ENCODE data around the gene ACSS1.
"Not testable (repeated sequence)": the region's sequence is repeated elsewhere in the genome, so short reads cannot be mapped to it uniquely, and the experiment has no call there.

The ACSS1 gene

DNA sequence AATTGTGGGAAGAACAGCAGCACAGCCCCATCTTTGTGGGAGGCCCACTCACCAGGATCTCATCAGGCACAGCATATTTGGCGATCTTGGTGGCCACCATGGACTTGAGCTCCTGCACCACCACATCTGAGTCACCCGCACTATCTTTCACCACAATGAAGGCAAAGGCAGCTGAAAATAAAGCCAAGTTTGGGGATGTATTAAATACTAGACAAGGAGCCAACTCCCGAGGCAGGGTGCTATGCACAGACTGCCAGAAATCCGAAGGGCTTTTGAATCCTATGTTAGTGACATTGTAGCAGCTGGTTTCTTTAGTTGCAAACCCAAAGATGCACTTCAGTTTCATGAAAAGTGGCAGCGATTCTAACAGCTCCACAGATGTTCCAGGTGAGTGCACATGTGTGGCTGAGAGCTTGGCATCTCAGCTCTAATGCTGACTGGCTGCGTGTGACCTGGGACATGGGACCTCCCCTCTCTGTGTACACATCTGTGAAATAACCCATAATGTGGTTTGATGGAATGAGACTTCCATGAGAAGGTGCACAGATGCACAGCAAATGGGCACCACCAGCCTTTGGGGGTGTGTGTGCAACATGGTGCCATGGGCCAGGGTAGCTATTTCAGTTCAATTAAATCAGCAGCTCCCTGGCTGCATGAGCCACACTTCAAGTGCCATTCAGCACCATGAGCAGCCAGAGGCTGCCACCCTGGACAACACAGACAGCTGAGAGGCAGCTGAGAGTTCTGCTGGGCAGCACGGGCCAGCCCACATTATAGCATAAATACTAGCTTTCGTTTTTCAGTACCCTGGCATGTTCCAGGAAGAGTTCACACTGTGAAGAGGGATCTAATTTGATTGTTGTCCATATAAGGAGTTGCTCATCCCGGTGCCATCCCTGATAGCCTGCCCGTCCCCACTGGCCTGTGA is 48.5 kb downstream of the ACSS1 start:
- no peak for DNase-seq

DNA sequence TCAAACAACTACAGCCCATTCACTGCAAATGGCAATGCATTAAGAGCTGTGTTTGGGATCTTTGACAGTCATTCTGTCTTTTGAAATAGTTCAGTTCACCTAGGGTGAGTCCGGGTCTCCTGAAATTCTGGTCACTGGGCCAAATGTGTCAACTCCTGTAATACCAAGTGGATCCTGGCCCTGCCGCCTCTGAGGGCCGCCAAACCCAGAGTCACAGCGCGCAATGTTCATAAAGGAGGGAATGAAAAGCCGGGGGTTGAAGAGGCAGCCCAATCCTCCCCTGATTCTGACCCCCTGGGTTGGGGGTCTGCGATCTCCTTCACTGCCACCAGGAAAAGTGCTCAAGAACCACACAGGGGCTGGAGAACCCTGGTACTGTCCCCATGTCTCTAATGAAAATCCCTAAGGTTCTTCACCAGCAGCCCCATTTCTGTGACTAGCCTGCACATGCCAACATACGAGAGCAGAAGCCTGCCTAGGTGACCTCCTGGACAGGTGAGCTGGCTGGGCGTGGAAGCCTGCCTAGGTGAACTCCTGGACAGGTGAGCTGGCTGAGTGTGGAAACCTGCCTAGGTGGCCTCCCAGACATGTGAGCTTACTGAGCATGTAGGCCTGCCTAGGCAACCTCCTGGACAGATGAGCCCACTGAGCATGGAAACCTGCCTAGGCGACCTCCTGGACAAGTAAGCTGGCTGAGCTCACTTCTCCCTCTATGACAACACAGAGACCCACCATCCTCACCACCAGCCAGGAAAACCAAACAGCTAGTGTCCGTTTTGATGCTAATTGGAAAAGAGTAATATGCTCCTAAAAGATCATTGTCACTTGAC is 49.3 kb downstream of the ACSS1 start:
- no peak for DNase-seq

DNA sequence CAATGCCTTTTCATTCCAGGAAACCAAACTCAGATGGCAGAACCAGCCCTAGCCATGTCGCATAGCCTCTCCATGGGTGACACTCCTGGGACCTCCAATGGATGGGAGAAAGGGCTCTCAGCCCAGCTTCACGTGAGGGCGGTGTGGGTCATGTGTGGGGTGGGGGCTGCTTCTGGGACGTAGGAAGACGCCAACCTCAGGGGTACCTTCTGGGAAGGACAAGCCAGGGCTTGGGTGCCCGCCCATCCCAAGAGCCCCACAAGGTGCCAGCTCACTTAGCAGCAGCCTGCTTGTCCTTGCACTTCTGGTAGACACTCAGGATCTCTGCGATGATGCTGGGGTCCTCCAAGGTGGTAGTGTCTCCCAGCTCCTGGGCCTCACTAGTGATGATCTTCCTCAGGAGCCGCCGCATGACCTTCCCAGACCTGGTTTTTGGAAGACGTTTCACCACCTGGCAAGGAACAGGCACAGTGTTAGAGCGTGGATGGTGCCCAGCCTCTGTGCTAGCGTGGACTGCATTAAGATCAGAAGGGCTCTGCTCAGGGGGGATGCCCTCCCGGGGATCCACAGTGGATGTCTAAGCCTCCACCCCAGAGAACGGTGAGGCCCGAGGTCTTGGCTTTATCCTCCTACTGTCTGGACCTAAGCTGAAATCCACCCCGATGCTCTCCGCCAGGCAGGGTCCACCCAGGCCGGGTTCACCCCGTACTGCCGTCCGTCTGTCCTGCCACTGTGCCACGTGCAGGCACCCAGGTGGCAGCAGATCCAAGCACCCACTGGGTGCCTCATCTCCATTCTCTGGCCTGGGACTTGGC is 50.2 kb downstream of the ACSS1 start:
- DNase-seq, result no peak

DNA sequence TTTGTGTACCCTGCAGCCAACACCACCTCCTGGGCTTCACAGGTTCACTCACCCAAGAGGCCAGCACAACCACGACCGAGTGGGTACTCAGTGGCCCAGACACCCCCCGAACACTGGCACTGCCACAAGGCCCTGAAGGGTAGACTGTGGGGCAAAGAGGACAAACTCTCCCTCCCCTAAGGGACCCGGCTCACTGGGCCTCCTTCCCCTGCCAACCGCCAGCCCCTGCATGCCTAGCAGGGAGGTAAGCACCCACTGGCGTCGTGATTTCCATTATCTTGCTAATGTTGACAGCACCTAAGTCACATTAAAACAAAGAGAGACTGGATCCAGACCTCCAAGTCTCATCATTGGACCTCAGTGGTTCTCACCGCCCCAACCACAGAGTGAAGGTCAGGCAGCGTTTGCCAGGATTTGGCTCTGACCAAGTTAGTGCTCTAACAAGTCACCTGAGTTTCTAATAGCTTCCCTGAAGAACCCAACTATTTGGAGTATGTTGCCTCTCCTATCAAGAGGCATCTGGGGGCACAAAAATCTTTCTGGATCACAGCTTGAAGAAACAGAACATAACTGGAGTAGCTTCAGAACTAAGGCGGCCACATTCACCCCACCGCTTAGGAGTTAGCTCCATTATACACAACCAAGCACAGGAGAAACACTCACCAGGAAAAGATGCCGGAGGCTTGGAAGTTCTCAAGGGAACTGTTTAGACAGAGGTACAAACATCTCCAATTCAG is 51.3 kb downstream of the ACSS1 start:
- no peak for DNase-seq

DNA sequence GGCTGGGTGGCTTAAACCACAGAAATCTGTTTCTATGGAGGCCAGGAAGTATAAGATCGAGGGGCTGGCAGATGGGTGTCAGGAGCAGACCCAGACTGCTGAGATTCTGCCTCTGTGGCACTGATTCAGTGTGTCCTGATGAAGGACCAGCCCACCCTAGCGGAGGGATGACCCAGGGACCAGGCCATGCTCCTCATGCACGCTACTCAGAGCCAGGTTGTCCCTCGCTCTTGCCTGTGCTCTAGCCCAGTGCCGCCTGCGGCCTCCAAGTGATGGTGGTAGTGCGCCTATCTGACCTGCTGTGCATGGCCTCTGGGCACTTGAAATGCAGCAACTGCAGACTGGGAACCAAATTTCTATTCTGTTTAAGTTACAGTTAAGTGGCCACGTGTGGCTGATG is 52.3 kb downstream of the ACSS1 start:
- DNase-seq, result no peak

DNA sequence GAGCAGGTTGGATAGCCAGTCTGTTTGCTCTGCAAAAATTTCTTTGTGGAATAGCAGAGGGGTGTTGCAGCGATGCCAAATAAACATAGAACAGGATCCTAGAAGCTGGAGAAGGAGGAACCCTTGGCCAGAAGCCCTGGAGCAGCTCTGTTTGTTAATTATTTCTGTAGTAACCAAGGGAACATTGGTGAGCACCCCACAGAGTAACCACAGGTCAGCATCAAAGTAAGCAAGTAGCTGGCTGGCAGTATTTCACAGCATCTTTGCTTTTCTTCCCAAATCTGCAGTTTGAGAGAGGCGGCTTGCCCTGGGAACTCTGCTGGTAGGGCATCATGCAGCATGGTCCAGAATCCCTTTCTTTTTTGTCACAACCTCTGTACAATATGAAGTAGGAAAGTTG is 52.7 kb downstream of the ACSS1 start:
- no peak for DNase-seq

DNA sequence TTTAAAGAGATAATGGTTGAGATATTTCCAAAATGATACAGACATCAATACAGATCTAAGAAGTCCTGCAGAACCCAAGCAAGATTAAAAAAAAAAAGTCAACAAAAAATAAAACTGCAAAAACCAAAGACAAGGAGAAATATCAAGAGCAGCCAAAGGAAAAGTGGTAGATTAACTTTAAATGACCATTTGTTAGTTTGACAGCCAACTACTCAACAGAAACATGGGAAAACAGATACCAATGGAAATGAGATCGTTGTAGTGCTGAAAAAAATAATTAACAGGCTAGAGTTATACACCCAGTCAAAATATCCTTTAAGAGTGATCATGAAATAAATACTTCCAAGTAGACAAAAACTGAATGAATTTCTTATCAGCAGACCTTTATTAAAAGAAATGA is 54.9 kb downstream of the ACSS1 start:
- no peak for DNase-seq

DNA sequence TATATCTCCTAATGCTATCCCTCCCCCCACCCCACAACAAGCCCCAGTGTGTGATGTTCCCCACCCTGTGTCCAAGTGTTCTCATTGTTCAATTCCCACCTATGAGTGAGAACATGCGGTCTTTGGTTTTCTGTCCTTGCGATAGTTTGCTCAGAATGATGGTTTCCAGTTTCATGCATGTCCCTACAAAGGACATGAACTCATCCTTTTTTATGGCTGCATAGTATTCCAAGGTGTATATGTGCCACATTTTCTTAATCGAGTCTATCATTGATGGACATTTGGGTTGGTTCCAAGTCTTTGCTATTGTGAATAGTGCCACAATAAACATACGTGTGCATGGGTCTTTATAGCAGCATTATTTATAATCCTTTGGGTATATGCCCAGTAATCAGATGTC is 56.6 kb downstream of the ACSS1 start:
- not testable (repeated sequence) for DNase-seq

DNA sequence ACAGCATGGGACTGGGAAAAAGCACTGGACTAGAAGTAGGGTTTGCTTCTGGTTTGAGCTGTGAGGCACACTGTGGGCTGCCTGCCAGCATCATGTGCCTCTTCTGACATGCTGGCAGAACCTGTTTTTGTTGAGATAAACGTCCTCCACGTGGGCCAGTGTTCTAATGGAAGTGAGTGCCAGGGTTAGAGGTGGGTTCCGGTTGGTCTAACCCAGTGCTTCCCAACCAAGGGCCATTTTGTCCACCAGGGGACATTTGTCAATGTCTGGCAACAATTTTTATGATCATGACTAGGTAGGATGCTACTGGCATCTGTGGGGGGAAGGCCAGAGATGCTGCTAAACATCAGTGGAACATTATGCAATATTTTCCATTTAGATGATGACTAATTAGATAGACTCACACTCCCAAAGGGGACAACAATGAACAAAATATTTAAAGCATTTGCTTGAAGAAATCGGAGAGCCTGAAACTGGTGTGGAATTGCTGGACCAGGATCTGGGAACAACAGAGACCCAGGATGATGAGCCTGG is 57.6 kb downstream of the ACSS1 start:
- no peak for DNase-seq

DNA sequence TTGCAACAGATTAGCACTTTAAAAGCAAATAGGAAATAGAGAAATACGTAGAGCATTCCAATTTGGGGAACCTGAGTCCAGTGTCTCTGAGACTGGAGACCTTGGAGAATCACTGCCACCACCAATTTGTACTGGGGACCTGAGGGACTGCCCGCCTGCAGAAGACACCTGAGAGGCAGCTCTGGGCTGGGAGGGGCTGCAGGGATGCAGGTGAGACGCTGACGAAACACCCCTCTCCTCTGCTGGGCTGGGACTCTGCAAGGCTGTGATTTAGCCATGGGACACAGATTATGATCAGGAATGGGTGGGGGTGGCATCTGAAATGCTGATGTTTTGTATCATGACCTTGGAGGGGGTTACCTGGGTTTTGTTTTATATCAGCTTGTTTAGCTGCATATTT is 58.4 kb downstream of the ACSS1 start:
- no peak for DNase-seq

DNA sequence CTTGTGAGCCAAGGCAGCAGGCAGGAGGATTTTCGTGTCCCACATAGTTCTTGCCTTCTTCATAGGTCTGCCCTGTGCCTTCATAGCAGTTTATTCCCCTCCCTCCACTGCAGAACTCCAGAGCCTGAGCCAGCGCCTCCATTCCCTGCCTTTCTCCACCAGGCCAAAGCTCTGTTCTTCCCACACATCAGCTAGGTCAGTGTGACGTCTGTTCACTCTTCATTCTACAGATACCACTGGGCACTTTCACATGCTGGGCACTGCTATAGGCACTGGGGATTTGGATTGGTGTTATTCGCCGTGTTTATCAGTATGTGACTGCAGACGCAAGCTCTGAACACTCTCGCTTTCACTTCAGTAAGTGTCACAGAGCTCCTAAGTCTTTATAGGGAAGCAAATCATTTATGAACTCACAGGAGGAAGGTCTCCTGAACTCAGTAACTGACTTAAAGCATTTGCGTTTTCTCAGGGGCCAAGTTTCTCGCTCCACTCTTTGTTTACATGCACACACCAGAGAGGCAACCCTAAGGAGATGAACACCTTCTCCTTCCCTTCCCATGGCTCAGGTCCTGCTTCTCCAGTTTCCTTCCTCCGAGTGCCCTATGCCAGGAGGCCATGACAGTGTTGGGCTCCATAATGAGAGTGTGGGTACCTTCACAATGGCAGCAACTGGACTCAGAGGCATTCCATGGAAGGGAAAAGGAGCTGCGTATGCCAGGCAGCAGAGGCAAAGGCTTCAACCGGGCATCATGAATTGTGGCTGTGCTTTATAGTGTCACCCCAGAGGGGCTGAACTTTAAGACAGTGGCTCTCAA is 59.1 kb downstream of the ACSS1 start:
- no peak for DNase-seq

DNA sequence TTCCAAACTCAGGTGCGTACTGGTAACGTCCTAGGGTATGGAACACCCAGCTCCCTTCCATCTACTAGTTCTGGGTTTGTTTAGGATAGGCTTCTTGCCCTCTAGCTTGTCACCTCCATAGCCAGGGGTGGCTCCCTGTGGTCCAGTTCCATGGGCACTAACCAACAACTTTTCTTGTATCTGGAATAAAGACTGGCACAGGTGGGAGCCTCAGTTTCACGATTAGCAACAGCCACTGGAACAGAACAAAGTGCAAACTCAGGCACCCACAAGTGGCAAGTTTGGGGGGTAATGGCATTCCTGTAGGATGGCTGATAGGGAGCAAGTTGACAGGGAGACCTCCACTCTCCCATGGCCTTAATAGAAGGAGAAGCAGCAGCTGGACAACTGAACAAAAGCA is 59.8 kb downstream of the ACSS1 start:
- DNase-seq, result no peak

DNA sequence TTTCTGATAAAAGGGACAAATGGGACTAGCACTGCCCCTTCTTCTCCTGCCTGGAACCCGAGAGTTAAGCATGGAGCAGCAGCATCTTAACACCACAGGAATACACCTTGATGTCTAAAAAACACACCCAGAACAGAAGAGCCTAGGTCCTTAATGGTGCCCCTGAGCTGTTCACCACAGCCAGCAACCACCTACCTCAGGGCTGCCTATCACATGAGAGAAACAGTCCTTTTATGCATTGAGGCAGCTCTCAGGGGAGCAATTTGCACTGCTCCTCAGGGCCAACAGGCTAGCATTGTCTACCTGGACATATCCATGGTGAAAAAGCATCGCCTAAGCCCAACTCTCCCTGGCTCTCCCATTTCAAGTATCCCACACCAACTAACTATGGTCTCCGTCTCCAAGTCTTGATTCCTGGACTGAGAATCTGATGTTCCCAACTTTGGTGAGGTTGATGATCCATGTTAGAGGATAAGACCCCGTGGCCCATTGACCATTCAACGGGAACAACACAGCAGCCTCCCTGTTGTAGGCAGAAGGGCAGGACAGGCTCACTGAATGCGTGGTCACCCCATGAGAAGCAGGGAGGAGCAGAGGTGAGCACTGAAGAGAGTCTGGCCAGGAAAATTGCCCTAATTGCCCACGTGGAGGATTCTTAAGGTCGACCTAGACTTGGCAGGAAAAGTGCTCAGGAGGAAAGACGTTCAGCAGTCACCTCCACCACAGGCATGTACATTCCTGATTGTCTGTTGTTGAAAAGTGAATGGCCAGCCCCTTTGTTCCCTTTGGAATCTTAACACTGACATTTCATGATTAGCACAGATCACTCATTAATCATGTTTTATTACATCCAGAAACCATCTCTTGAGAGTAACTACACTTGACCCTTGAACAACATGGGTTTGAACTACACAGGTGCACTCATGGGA is 61.2 kb downstream of the ACSS1 start:
- DNase-seq, result no peak

DNA sequence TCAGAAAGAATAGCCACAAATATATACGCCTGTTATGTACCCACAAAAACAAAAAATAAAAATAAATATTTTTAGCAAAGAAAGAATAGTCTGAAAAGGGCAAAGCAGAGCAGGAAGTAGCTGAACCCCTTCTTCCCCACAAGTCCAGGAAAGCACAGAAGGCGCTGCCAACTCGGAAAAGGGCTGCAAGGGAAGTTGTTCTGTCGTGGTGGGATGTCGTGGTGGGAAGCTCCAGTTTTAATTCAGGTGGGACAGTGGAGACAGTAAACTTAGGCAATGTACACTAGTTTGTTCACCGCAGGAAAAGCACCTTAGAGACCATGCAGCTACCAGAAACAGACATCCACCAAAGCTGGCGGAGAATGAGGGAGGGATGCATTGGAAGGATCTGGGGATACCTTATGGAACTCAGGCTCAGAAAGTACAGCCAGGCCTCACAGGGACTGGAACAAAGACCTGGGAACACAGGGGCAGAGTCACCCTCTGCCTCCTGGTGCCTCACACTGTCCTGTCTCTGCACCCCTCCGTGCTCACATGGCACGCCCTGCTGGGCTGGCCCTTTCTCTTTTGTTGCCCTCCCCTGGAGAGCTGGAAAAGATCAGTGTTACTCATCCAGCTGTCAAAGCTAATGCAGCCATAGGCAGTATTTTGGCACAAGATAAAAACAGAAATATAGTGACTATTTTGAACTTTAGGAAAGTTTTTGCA is 62.0 kb downstream of the ACSS1 start:
- no peak for DNase-seq

DNA sequence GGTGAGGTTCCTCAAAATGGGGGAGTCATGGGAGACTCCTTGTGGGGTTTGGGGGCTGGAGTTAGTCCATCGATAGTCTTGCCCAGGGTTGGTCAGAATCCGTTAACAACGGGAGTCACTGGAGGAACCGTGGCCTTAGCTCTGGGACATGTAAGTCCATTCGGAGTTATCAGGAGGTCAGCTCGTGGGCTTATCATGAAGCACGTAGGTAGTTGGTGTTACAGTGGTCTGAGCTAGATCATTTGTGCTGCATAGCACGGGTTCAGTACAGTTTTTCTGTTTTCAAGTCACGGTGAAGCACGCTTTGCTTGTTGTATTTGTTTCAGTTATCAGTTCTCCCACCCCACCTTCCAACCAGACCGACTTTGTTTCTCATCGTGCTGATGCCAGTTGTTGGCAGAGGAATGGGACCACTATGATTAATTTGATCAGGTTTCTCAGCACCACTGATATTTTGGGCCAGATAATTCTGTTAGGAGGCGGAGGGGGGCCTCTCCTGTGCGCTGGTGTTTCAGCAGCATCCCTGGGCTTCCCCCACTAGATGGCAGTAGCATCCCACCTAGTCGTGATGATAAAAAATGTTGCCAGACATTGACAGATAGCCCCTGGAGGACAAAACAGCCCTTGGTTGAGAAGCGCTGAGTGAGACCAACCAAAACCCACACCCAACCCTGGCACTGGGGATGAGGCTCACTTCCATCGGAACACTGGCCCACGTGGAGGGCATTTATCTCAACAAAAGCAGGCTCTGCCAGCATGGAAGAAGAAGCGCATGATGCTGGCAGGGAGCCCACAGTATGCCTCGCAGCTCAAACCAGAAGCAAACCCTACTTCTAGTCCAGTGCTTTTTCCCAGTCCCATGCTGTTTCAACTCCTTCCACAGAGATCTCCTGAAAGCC is 63.2 kb downstream of the ACSS1 start:
- peak; percentile 83 to 89 for DNase-seq

DNA sequence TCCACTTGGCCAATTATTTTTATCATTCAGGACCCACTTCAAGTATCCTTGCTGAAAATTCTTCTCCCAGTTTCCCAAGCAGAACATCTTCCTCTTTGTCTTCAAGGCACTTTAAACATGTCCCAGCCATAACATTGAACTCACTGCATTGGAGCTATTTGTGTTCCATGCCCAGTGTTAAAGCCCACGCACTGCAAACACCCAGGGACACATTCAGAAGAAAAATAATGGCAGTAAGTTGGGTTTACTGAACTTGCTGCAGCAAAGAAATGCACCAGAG is 63.8 kb downstream of the ACSS1 start:
- DNase-seq, result no peak

DNA sequence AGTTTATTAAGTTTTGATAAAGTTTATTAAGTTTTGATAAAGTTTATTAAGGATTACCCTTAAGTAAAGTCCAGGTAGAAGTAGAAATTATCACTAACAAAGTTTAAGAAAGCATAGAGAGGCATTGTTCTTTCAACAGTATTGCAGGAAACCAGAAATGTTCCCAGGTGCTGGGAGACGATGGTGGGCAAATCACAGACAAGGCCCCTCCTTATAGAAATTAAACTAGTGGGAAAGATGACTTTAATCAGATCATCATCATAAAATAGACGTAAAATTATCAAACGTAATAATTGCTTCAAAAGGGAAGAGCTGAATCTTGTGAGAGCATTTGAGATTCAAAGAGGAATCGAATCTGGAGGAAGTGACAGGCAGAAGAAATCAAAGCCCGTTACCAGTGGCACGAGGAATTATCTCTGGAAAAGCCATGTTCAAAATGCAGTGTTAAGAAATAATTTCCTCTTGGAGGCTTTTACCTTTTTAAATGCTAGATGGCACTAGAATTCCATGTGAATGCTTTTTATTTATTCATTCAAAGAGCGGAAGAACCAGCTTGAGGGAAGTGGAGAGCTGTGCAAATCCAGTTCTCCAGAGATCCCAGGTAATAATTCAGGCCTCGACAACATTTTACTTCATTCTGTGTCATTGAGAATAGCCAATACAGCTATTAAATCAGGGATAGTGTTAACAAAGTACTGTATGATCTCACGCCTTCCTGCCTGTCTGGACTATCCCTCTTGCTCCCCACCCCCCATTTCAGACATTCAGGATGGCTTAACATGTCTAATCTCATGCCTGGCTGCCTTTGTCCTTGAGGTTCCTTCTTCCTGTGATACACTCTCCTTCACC is 64.4 kb downstream of the ACSS1 start:
- DNase-seq, result no peak
